ENCODE results near the gene KASH5. TPM values are rescaled to one million over a fixed set of nuclear protein-coding genes. Genes with fewer than 3 reads are reported as not detected.

The KASH5 gene
- total and polyA plus RNA-seq, 2 of the 8 experiments (the other 6 are each of a cell fraction or from before 2014, with no cell fraction given) = 0.05 to 0.19 TPM

- TF ChIP-seq CHD7 (IDR thresholded peaks at IDR 0.05; ENCODE audit: insufficient replicate concordance, low read length) = no peak
- no peak for TF ChIP-seq GABPA (IDR thresholded peaks at IDR 0.05; ENCODE audit: borderline replicate concordance, insufficient read depth, low read length)
- TF ChIP-seq CTCF (IDR thresholded peaks at IDR 0.05; ENCODE audit: control extremely low read depth in 1 of 3, insufficient read depth in 1 of 3, low read depth in 1 of 3, low read length in 3 of 3) = no peak
- TF ChIP-seq CHD2 (IDR thresholded peaks at IDR 0.05; ENCODE audit: low read length) = no peak
Observed at GRCh38 chr19:49389406-49389805, 1.4 kb downstream of the KASH5 start (continued).
